Stimulated activated CD4-positive, alpha-beta T cell treated with anti-CD3 and anti-CD28 coated beads, Interleukin-2, amount 100 ng/mL, for 48 hours (primary cell): ENCODE data around the gene ZBTB20.

Experiments
- DNase-seq, 2 donors: peaks; one replicate each; pipeline ENCODE4 v3.0.0-alpha.2; 2020

ZBTB20 gene

DNA sequence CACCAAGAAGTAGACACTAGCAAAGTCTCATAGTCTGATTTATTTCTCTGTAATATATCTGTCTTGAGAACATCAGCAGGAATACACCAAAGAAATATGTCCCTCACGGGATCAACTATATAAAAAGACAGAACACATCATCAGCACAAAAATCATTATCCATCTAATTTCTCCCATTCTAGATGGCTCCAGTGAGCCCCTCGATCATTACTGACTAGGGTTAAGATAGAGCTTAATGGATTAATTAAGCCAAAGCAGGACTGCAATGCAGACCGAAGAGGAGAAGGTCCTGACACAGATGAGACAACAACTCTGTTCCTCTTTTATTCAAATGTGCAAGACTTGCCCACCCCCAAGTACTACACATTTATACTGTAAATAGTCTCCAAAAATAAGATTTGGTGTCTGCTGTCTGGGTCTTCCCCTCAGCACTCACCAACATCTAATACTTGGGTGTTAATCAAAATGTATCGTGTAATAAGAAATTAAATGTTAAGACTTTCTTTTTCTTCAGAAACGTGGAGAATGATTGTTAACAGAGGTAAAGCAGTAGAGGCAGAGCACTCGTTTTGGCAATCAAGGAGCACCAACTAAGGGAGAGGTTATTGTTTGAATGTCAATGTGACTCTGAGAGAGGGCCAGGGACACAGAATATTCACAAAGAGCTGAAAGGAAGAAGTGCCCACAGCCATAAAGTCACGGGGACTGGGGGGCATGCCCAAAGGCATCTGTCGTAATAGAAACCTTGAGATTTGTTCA lies 719.6 kb downstream of the ZBTB20 start:
- no peak for DNase-seq

DNA sequence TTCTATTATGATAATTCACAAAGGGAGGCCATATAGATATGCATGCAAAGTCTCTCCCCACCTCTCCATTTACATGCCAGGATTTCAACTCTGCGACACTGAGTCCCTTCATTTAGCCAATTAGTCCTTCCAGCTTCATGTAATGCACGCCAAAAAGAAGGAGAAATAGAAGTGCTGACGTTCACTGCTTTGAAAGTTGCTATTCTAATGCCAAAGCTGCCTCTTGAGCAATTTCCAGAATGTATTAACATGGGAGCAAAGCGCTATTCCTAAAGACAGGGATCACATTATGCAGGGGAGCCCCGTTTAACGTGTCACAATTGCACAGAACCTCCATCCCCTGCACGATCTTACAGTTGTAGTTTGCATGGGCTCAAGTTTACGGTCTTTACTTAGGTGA lies 722.8 kb downstream of the ZBTB20 start:
- no peak for DNase-seq

DNA sequence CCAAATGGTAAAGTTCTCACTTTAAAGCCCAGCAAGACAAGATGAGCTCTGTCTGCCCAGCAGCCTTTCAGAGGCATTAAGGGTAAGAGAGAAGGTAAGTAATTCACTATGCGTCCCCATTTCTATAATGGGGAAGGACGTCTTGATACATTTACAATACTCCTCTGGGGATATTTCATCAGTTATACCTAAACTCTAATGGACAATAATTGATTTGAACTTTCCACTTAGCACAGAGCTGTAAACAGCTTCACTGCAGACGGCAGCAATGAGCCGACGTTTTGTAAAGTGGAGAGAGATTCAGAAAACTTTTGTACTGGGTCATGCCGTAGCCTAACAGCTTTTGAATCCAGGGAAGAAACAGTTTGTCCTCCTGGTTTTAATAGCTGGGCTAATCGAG lies 725.9 kb downstream of the ZBTB20 start:
- DNase-seq = no peak

DNA sequence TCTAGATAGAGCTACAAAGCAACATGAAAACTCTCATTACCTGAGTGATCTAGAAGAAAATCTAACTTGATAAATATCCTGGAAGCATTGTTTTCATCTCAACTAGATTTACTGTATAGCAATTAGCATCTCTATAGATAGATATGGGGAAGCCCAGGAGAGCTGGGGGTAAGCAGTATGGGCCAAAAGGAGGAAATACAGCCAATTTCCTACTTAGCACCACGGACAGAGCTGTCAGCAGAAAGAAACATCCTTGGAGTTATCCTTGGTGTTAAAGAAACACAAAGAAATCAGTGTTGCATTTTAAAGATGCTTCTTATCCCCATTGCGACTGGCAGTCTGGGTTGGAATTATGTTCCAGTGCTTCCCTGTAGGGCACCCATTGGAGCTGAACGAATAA lies 727.0 kb downstream of the ZBTB20 start:
- no peak for DNase-seq

DNA sequence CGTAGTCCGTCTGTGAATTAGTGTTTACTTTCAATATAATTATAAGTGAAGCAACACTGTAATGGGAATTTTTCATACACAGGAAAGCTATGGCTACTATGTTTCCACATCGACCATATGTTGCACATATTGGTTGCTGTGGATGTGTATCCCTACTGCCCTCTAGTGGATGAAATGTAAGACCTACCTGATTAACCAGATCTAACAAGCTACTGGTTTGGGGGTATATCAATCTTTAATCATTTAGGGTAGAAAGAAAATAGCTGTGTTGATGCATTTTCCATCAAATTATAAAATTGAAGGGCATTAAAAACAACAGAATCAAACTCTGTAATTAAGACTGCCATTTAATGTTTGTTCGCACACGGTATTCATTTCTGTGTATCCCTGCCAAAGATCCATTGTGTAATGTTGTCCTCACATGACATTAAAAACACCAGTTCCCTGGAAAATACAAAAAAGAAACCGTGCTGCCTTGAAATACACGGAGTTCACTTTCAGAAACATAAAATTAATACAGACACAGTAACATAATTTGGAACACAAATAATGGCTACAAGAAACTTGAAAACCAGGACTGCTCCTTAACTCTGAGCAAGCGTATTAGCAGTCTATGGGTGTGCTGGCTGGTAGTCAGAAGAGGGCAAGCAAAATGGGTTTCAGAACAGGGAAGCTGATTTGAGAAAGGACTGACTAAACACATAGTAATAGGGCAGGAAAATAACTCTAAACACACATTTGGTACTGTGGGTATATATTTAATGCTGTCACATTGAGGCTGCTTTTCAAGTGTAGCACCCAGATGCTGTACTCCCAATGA lies 728.2 kb downstream of the ZBTB20 start:
- DNase-seq = no peak

DNA sequence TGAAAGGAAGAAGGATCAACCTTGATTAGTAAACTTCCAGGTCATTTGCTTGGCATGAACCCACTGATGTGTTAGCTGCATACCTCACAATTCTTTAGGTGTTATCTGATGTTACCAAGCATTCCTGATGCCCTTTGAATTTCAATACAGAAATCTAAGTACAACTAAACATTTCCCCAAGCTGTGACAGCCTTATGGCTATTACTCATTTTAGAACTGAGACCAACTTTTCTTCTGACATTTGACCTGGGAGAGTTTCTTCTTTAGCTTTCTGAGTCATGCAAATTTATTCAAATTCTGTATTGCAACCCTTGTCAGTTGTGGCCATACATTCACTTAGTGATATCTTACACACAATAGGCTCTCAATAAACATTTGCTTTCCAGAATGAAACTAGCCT lies 729.0 kb downstream of the ZBTB20 start:
- no peak for DNase-seq

DNA sequence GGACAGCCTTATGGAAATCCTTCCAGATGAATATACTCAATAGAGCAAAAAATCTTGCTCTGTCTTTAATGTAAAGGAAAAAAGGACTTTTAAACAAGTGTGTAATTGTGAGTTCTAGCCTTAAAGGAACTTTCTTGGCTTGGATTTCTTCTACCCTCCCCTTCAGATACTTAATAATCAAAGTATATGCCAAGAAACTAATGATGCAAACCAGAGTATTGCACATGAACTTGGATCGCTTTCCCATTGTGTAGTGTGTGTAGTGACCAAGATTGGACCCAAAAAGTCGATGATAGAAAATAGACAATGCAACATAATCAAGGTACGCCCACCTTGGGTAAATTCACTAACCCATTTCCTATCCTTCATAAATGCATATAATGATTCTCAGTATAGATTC lies 729.4 kb downstream of the ZBTB20 start:
- DNase-seq = no peak

DNA sequence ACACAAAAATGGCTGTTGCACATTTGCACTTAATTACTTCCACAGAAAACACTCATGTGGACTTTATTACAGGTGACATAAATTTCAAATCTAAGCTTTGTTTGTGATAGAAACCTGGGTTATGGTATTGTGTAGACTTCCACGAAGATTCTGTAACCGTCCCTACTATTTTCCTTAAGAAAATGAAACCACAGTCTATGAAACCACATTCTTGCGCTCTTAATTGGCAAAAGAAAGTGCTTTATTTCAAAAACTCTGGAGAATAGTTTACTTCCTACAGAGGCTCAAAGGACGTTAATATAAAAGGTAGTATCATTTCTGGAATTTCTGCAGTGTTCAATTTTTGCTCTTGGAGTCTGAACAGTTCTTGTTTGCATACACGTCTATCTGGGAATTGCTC lies 729.8 kb downstream of the ZBTB20 start:
- DNase-seq = no peak

DNA sequence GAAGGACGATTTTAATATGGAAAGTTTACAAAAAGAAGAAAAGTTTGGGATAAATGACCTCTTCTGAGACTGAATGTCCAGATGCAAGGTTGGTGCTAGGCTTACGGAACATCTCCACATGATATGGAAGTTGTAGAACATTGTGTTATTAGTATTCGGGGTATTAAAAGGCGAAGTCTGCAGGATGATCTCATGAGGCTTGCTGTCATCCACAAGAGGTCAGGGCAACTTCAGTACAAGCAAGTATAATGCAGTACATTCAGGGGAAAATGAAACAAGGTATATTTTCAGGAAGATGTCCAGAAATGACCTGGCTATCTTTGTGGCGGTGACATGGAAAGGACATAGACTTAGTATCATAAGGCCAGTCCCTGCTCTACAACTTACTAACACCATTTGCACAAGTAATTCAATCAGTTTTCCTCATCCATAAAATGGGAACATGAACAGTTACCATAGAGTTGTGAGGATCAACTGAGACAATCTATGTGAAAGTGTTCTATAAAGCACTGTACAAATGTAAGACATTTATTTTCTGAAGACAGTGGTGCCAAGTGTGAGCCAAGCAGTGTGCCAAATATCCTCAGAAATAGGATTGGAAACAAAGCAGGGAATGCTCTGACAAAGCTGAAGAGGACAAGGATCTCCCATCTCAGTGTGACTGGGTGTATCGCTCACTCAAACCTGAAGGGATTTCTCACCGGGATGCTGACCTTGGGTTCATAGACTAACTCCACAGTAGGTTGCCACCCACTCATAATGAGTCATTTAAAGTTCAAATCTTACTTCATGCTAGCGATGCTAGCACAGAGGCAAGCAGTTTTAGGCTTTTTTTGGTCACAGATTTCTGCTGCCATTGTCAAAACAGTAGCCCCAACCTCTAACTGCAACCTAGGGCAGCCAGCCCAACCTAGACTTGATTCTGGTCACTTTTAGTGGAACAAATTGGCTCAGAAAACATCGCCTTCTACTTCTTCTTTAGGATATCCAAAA lies 735.0 kb downstream of the ZBTB20 start:
- DNase-seq = peak; percentile 12 to 19

DNA sequence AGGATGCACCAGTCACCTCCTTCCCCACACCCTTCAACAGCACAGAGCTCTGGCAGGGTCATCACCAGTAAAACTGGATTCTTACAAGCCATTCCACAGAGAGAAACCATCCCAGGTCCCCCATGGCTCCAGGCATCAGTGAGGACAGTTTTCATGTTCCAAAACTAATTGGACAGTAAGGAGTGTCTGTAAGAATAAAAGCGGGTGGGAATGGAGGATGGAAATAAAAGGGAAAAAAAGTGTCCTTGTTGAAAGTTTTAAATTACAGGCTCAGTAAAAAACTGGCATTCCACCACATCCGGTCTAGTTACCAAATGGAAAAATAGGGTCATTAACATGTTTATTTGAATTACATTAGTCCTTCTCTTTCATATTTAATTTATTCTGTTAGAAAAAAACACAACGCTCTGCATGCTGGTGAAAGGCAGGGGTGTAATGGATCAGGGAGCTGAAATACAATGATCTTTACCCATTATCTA lies 735.9 kb downstream of the ZBTB20 start:
- DNase-seq = no peak

DNA sequence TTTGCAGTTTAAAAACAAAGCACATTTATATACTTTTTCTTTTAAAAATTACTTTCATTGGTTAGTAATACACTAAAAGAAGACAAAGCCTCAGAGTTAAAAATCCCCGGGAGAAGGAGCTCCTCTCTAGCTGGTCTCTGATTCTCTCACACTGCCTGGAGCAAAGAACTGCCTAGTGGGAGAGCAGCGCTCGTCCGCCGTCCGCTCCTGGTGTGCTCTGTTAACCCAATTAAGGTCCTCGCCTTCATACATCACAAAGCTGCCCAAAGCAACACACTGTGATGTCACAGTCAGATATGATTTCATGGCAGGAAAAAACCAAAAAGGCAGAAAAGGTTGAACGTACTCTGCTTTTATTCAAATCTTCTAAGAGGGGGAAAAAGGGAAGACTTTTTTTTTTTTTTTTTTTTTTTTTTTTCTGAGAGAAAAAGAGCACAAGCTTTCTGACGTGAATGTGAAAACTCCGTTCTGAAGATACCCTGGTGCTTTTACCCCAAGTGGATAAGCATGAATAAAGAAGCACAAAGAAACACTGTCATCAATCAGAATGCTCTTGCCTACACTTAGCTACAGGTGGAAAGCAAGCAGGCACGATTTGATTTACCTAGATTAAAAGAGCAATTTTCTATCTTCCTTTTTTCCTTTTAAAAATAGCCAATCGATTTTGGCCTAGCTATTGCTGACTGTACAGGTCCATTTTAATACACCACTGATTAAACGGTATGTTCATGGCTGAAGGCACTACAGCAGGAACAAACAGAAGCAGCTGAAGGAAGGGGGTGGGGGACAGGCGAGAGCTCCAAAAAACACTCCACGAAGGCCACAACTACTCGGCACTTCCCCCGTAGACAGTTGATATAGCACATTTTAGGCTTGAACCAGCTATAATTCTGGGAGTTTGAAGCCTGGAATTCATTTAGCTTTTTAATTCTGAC lies 738.1 kb downstream of the ZBTB20 start:
- no peak for DNase-seq

DNA sequence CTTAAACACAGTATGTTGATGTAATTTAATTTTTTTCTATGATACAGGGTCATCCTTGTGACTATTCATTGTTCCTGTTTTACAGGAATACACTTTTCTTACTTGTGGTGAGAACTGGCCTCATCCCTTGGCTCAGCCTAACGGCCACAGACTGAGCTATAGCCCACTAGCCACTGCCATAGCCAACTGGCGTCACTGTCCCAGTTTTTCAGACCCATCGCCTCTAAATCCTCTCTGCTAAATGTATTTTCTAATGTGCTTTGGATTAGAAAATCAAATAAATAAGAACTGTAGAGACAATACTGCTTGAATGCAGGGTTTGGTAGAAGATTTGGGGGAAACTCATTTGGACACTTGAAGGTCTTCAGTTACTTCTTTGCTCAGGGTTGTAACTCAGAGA lies 740.2 kb downstream of the ZBTB20 start:
- DNase-seq = no peak

DNA sequence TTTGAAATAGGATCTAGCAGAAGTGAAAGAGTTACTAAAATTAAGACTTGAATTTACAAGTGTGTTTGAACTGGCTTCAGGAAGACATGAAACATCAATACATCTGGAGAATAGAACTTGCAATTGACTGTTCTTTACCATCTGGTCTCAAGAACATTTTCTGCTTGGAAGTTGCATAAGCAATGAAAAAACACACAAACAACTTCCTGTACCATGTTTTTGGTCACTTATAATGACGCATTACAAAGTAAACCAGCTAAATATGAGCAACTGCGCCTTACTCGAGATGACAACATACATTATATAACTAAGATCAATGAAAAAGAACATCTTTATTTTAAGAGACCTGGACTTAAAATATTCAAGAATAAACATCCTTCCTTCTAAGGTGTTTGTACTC lies 740.8 kb downstream of the ZBTB20 start:
- DNase-seq = no peak

DNA sequence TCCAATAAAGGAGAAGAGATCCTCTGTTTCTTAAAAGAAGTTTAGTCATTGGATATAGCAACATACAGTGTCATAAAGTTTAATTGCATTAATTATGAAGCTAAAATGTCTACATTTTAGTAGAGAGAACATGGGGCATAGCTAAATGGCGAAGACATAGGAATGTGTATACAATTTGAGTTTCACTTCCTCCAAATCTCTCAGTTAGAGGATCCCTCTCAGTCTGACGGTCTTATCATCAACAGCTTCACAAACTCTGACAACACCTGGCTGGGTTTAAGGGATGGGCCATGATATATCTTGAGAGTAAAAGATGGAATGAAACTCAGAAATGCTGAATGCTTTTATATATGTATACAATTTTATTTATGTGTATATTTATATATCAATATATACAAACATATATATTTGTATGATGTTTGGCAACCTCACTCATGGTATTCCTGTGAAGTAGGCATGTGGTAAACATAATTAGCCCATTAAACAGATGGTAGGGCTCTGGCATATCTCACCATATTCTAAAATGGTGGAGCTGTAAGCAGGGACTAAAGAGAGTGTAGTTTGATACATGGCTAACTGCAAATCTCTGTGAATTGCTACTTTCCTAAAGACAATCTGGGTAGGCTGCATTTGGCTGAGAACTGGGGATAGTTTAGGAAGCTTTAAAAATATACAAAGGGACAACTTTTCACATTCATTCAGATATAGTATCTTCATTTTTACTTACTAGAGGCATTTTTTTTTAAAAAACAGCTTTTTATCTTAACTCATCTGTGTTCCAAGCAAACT lies 741.7 kb downstream of the ZBTB20 start:
- no peak for DNase-seq

DNA sequence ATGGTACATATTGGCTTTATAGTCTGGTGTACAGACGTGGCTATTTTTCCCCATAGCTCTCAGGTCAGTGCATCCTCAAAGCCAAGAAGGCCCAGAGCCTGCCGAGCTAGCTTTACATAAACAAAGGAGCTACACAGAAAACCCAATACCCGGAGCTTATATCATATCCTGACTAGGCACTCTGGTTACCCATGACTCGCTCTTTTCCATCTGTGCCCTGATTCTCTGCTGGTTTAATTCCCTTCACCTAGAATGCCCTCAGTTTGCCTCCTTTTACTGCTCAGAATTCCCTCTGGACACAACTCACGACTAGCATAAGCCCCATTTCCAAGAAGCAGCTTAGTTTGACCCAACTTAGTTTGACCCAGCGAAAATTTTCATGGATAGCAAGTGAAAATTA lies 742.5 kb downstream of the ZBTB20 start:
- no peak for DNase-seq

DNA sequence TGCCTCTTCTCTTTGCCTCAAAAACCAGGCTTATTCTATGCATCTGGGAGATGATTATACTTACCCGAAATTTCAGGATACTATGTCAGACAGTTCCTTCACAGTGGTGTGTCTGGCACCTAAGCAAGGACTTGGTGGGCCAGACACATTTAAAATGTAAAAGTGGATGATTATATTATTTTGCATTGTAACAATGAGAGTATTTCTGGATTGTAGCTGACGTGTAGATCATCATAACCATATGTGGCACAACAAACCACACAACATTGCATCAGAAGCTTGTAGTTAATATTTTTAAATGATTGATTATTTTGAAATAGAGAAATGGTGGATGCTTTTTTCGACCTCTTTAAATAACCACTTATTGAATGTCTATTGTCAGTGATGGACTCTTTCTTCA lies 744.2 kb downstream of the ZBTB20 start:
- no peak for DNase-seq

DNA sequence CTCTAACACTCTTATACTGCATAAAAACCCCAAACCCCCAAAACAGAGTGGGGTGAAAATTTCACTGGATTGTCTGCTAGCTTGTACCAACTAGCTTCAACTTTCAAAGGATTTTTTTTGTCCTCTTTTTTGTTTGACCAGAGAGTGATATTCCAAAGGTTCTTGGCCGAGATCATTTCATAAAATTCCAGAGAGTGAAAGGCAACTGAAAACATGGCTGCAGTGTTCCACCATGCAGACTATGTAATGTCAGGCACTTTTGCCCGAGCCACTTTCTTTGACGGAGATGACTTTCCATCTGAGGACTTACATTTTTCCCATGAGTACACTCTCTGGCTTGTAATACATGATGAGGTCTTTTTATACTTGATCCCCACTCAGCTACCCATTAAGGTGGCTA lies 745.7 kb downstream of the ZBTB20 start:
- no peak for DNase-seq

DNA sequence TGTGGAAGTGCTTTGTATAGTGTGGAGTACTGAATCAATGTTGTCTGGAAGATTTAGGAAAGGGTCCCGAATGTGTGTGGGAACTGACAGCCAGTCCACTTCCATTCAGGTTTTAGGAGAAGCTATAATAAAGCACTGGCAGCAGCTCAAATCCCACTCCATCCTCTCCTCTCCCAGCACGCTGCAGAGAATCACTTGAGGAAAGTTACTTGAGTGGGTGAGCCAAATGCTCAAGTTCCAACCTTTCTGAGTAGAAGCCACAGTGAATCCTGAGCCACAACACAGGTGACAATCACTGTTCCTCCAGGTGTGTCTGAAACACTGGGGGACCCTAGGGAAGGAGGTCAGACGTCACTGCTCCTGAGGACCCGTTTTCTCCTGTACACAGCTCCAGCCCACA lies 746.7 kb downstream of the ZBTB20 start:
- no peak for DNase-seq

DNA sequence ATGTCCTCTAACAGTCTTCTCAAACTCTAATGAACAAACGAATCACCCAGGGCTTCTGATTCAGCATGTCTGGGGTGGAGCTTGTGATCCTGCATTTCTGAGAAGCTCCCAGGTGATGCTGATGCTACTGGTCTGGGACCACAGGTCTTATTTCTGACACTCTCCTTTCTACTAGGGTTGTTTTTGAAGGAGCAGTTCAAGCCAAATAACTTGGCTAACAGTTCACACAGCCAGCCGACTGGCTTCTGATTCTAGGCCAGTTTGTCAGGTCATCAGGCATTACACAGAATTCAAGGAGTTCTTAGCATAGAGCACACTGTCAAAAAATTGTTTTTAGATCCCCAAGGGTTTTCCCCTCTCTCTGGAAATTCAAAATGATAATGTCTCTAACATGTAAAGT lies 752.5 kb downstream of the ZBTB20 start:
- DNase-seq = no peak

DNA sequence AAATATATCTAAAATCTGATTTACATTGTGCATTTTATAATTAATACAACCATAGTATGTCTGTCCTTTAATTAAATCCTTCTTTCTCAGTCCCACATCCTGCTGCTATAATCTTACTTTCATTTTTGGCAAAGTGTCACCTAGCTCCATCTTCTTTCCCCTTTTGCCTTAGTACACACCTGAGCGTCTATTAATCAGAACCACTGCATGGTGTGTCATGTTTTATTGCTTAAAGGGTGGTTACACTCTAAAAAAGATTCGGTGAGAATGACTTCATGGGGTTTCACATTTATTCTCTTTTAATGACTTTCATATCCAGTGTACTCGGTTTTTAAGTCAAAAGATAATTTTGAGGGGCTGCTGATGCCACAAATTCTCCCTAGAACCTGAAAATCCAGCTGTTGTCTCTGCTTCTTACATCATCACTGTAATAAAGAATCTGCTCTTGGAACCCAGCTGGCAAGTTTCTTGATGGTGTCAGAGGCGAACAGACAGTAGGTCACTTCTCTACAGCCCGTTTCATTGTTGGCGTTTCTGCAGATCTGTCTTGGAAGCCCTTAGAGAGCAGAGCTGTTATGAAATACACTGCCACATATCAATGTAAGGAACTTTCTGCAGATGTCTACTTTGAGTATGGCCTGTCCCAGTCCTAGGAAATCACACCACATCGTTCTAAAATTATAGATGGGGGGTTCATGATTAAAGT lies 753.6 kb downstream of the ZBTB20 start:
- DNase-seq = no peak
